Spinal cord (tissue), 10 donors: ENCODE data around the gene TRPM5. TPM values are rescaled to one million over a fixed set of nuclear protein-coding genes. Genes with fewer than 3 reads are reported as not detected.

Source experiments
- DNase-seq, 6 donors: peaks; one replicate each; pipeline versions ENCODE4 v3.0.0 to v3.0.0-alpha.2; 2013 to 2015; ENCODE audit warnings: low spot score in 6 of 6, low read depth in 4 of 6
- H3K27ac ChIP-seq: one replicate; pipeline ENCODE4 v1.5.1; 2013; ENCODE audit warnings: low read depth, low read length, control low read depth
- H3K27me3 ChIP-seq: one replicate; pipeline ENCODE4 v1.6.1; 2013; ENCODE audit warnings: low read length; ENCODE audit not compliant: control insufficient read depth, insufficient read depth
- H3K36me3 ChIP-seq: one replicate; pipeline ENCODE4 v1.6.1; 2013; ENCODE audit warnings: low read length; ENCODE audit not compliant: control insufficient read depth, insufficient read depth
- H3K4me1 ChIP-seq: one replicate; pipeline ENCODE4 v1.6.1; 2013; ENCODE audit warnings: low read length; ENCODE audit not compliant: control insufficient read depth, insufficient read depth
- H3K4me3 ChIP-seq: one replicate; pipeline ENCODE4 v1.5.1; 2013; ENCODE audit warnings: low read depth, low read length, control low read depth
- H3K9me3 ChIP-seq: one replicate; pipeline ENCODE4 v1.6.1; 2013; ENCODE audit warnings: low read length; ENCODE audit not compliant: control insufficient read depth, insufficient read depth
- WGBS: methylation state at CpG from one replicate; pipeline ENCODE4 v1.1.5; 2013; ENCODE audit warnings: missing lambda C conversion rate; ENCODE audit not compliant: insufficient coverage; 5-methylcytosine and 5-hydroxymethylcytosine counted together
- polyA plus RNA-seq, 2 donors: library from polyadenylated mRNA; unstranded; fragments of 120-200 nt; gene quantifications; one replicate each; pipeline ENCODE4 v1.2.1, GENCODE V29; 2013; ENCODE audit not compliant: insufficient read length in 2 of 2
- total RNA-seq, 2 donors: library from RNA; depleted of rRNA in 1 of 2; stranded (reverse); fragments of 120-200 nt in 1 of 2; fragments of >200 nt in 1 of 2; gene quantifications; one replicate each; pipeline versions ENCODE4 v1.2.3 to v1.2.4, GENCODE V29; 2013 to 2014
- donor health status: healthy.

TRPM5 gene
- total and polyA plus RNA-seq, 4 donors: 0.08 to 0.11 (median 0.10) TPM; not detected in 1

GRCh38 chr11:2417856-2418692 lies 26.2 kb downstream of the TRPM5 start:
- no peak for DNase-seq
- Histone ChIP-seq H3K27me3 (no peaks in the 10 kb centered on the region), H3K36me3 (no peaks in the 10 kb centered on the region), H3K4me3 (no peak overlapping the region), H3K4me1 (peaks cover 21% of the 10 kb centered on the region), H3K27ac (no peak overlapping the region), H3K9me3 (no peaks in the 10 kb centered on the region)
- 85% methylated on average over 28 of the region's 30 CpGs for WGBS

GRCh38 chr11:2416765-2417164 lies 27.5 kb downstream of the TRPM5 start:
- Histone ChIP-seq H3K27ac (no peak overlapping the region), H3K4me3 (no peak overlapping the region), H3K4me1 (peaks cover 21% of the 10 kb centered on the region), H3K27me3 (no peaks in the 10 kb centered on the region), H3K9me3 (no peaks in the 10 kb centered on the region), H3K36me3 (no peaks in the 10 kb centered on the region)
- WGBS: 84% methylated on average over 15 of the region's 18 CpGs
- DNase-seq: no peak

GRCh38 chr11:2415601-2416380 lies 28.5 kb downstream of the TRPM5 start:
- H3K27me3 ChIP-seq: no peaks in the 10 kb centered on the region
- WGBS: 88% methylated on average over 32 of the region's 34 CpGs
- no peak for DNase-seq

GRCh38 chr11:2415171-2415570 lies 29.1 kb downstream of the TRPM5 start:
- no peaks in the 10 kb centered on the region for H3K27me3 ChIP-seq
- 87% methylated on average over 28 of the region's 28 CpGs for WGBS
- no peaks in the 10 kb centered on the region for H3K36me3 ChIP-seq
- no peak overlapping the region for H3K27ac ChIP-seq
- no peak for DNase-seq
- H3K9me3 ChIP-seq: no peaks in the 10 kb centered on the region
- H3K4me1 ChIP-seq: peaks cover 17% of the 10 kb centered on the region
- H3K4me3 ChIP-seq: no peak overlapping the region

More at GRCh38 chr11:2415601-2416380, 28.5 kb downstream of the TRPM5 start:
- Histone ChIP-seq H3K4me3 (no peak overlapping the region), H3K9me3 (no peaks in the 10 kb centered on the region), H3K36me3 (no peaks in the 10 kb centered on the region), H3K27ac (no peak overlapping the region), H3K4me1 (peaks cover 17% of the 10 kb centered on the region)

GRCh38 chr11:2414616-2415015 lies 29.7 kb downstream of the TRPM5 start:
- Histone ChIP-seq H3K4me1 (peaks cover 17% of the 10 kb centered on the region), H3K27ac (no peak overlapping the region), H3K27me3 (peaks cover 4% of the 10 kb centered on the region), H3K4me3 (no peak overlapping the region), H3K36me3 (no peaks in the 10 kb centered on the region), H3K9me3 (no peaks in the 10 kb centered on the region)
- 85% methylated on average over 35 of the region's 35 CpGs for WGBS
- no peak for DNase-seq

- peaks cover 10% of the 10 kb centered on the region for H3K27me3 ChIP-seq
- peaks cover 19% of the 10 kb centered on the region for H3K4me1 ChIP-seq
- no peak overlapping the region for H3K27ac ChIP-seq
- no peak for DNase-seq
- no peaks in the 10 kb centered on the region for H3K36me3 ChIP-seq
- WGBS: 82% methylated on average over 38 of the region's 43 CpGs
- no peak overlapping the region for H3K4me3 ChIP-seq
- no peaks in the 10 kb centered on the region for H3K9me3 ChIP-seq
Measured at GRCh38 chr11:2413742-2414579, 30.4 kb downstream of the TRPM5 start.

GRCh38 chr11:2412323-2412722 lies 32.0 kb downstream of the TRPM5 start:
- 90% methylated on average over 6 of the region's 6 CpGs for WGBS
- Histone ChIP-seq H3K4me3 (no peak overlapping the region), H3K27me3 (peaks cover 12% of the 10 kb centered on the region), H3K36me3 (no peaks in the 10 kb centered on the region), H3K9me3 (no peaks in the 10 kb centered on the region), H3K27ac (no peak overlapping the region), H3K4me1 (peaks cover 33% of the 10 kb centered on the region)
- no peak for DNase-seq

GRCh38 chr11:2411446-2412305 lies 32.6 kb downstream of the TRPM5 start:
- H3K27me3 ChIP-seq: peaks cover 12% of the 10 kb centered on the region
- 82% methylated on average over 30 of the region's 30 CpGs for WGBS
- H3K9me3 ChIP-seq: no peaks in the 10 kb centered on the region
- H3K4me1 ChIP-seq: peaks cover 33% of the 10 kb centered on the region
- no peak overlapping the region for H3K27ac ChIP-seq
- DNase-seq: no peak
- H3K4me3 ChIP-seq: no peak overlapping the region
- H3K36me3 ChIP-seq: peaks cover 2% of the 10 kb centered on the region
